ENCODE measurements around the gene ZC3H8. TPM values are rescaled to one million over a fixed set of nuclear protein-coding genes. Genes with fewer than 3 reads are reported as not detected.
"Not testable (repeated sequence)": the region's sequence is repeated elsewhere in the genome, so short reads cannot be mapped to it uniquely, and the experiment has no call there.

Gene ZC3H8
- 12.0 TPM for total RNA-seq
- long read RNA-seq, transcript ZC3H8-201 (9 exons, 1,601 nt): major isoform, 37 of 38 reads
- long read RNA-seq, partial matches to known transcripts: 0 of 38 reads
- long read RNA-seq, other reads (novel, unspliced or antisense): 1 of 38 reads

GRCh38 chr2:112254466-112255240, at the start of gene ZC3H8:
Gene ZC3H8 (minus strand): TSS chr2:112255042. CDS start chr2:112254981, 61 bp downstream.
- intact Hi-C loops (cut with DNase I): no loop called here
- peak; percentile 97 for DNase-seq
- ATAC-seq (ENCODE audit: poor library complexity): peak; percentile 99

GRCh38 chr2:112304298-112304941, 49.6 kb upstream of the ZC3H8 start:
- no peak for ATAC-seq (ENCODE audit: poor library complexity)
- intact Hi-C loops (cut with DNase I): no loop called here
- DNase-seq: no peak

GRCh38 chr2:112301973-112302372, 47.1 kb upstream of the ZC3H8 start:
- intact Hi-C loops (cut with DNase I): no loop called here
- no peak for ATAC-seq (ENCODE audit: poor library complexity)
- DNase-seq: no peak

- DNase-seq (no peak), ATAC-seq (ENCODE audit: poor library complexity) (no peak)
- intact Hi-C loops (cut with DNase I): no loop called here
These were observed 46.3 kb upstream of the ZC3H8 start for GRCh38 chr2:112301171-112301584.

GRCh38 chr2:112296407-112296806, 41.6 kb upstream of the ZC3H8 start:
- ATAC-seq (ENCODE audit: poor library complexity) (no peak), DNase-seq (no peak)
- intact Hi-C loops (cut with DNase I): no loop called here

GRCh38 chr2:112295407-112296078, 40.7 kb upstream of the ZC3H8 start:
- intact Hi-C loops (cut with DNase I): no loop called here
- no peak for ATAC-seq (ENCODE audit: poor library complexity)
- no peak for DNase-seq

GRCh38 chr2:112293636-112294401, 39.0 kb upstream of the ZC3H8 start:
- ATAC-seq (ENCODE audit: poor library complexity) (peak; percentile 73), DNase-seq (no peak)
- intact Hi-C loops (cut with DNase I): no loop called here

GRCh38 chr2:112290648-112291047, 35.8 kb upstream of the ZC3H8 start:
- ATAC-seq (ENCODE audit: poor library complexity) (no peak), DNase-seq (no peak)
- intact Hi-C loops (cut with DNase I): no loop called here

GRCh38 chr2:112290088-112290487, 35.2 kb upstream of the ZC3H8 start:
- ATAC-seq (ENCODE audit: poor library complexity) (no peak), DNase-seq (no peak)
- intact Hi-C loops (cut with DNase I): no loop called here

- ATAC-seq (ENCODE audit: poor library complexity); DNase-seq; intact Hi-C loops (cut with DNase I): not testable (repeated sequence)
These were observed 28.7 kb upstream of the ZC3H8 start for GRCh38 chr2:112283535-112283934.

- DNase-seq; ATAC-seq (ENCODE audit: poor library complexity); intact Hi-C loops (cut with DNase I): not testable (repeated sequence)
These were observed 27.2 kb upstream of the ZC3H8 start for GRCh38 chr2:112282066-112282465.

GRCh38 chr2:112277596-112278220, 22.9 kb upstream of the ZC3H8 start:
- intact Hi-C loops (cut with DNase I): no loop called here
- DNase-seq: no peak
- no peak for ATAC-seq (ENCODE audit: poor library complexity)

GRCh38 chr2:112276954-112277353, 22.1 kb upstream of the ZC3H8 start:
- ATAC-seq (ENCODE audit: poor library complexity) (no peak), DNase-seq (no peak)
- intact Hi-C loops (cut with DNase I): no loop called here

GRCh38 chr2:112275887-112276773, 21.3 kb upstream of the ZC3H8 start:
- DNase-seq: peak; percentile 95
- peak; percentile 90 for ATAC-seq (ENCODE audit: poor library complexity)
- intact Hi-C loops (cut with DNase I): no loop called here

- ATAC-seq (ENCODE audit: poor library complexity) (peak; percentile 98), DNase-seq (peak; percentile 99)
- intact Hi-C loops (cut with DNase I): no loop called here
These were observed 20.6 kb upstream of the ZC3H8 start, which contains the start of gene ZC3H6 for GRCh38 chr2:112275311-112275886. Gene ZC3H6 (plus strand): TSS chr2:112275597. CDS start chr2:112275995, 398 bp downstream.

- ATAC-seq (ENCODE audit: poor library complexity): no peak
These were observed 18.5 kb upstream of the ZC3H8 start for GRCh38 chr2:112273349-112273748.

GRCh38 chr2:112272669-112273068, 17.8 kb upstream of the ZC3H8 start:
- intact Hi-C loops (cut with DNase I): no loop called here
- ATAC-seq (ENCODE audit: poor library complexity): no peak

More at GRCh38 chr2:112273349-112273748, 18.5 kb upstream of the ZC3H8 start:
- intact Hi-C loops (cut with DNase I): no loop called here
- no peak for DNase-seq

More at GRCh38 chr2:112272669-112273068, 17.8 kb upstream of the ZC3H8 start:
- DNase-seq: no peak

Measured in Right ventricle myocardium superior (tissue), 1 donor.